ENCODE results near the gene SRA1. TPM values are rescaled to one million over a fixed set of nuclear protein-coding genes. Genes with fewer than 3 reads are reported as not detected.

The SRA1 gene
- total and polyA plus RNA-seq, 2 of the 4 experiments (the other 2 are of a cell fraction), result 52.9 to 54.8 TPM

DNA sequence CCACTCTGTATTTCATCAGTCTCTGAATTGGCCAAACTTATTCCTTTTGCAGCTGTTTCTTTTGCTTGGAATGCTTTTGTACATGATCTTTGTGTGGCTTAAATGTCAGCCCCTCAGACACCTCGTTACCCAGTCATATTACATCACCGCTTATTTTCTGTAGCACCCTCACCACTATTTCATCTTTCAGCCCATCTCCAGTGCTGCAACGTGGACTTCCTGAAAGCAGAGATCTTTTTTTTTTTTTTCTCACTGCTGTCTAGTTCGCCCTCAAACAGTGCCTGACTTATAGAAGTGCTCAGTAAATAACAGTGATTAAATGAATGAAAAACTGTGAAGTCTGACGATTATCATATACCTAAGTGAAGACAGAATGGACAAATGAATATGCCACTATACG is 835 bp downstream of the SRA1 start:
- Histone ChIP-seq H3K18ac (ENCODE audit: low read depth, low read length) (no peak overlapping the region), H2BK120ac (ENCODE audit: low read depth, low read length) (0 out of 2 replicates have a peak overlapping the region, but pooled peaks have one; percentile 9), H4K8ac (ENCODE audit: low read depth in 2 of 2, low read length in 2 of 2) (peak overlapping the region in 1 of 2 experiments; percentile 99; a peak in 1 of 4 replicates), H3K4me2 (ENCODE audit: low read depth, low read length) (peak overlapping the region; percentile 79), H4K20me1 (ENCODE audit: insufficient read depth, low read length) (peaks cover 20% of the 10 kb centered on the region), H3K4me1 (ENCODE audit: control insufficient read depth, insufficient read depth, low read length) (peaks cover 16% of the 10 kb centered on the region), H2AK5ac (ENCODE audit: low read depth, low read length) (peak overlapping the region; percentile 6; the same call in 1 of the 2 replicates), H3K4ac (ENCODE audit: low read depth, low read length) (peak overlapping the region; percentile 38), H4K5ac (ENCODE audit: low read depth, low read length) (no peak overlapping the region; the same call in 1 of the 2 replicates), H3K9me1 (ENCODE audit: insufficient read depth, low read length) (peaks cover 9% of the 10 kb centered on the region), H2BK15ac (ENCODE audit: low read depth, low read length) (no peak overlapping the region), H3K56ac (ENCODE audit: extremely low read depth, insufficient read depth, low read length) (peak overlapping the region; percentile 56; the same call in 1 of the 2 replicates), H2BK20ac (ENCODE audit: low read depth, low read length) (no peak overlapping the region), H3K27me3 (ENCODE audit: control insufficient read depth, insufficient read depth, low read length) (no peaks in the 10 kb centered on the region), H3K14ac (replicated peaks; ENCODE audit: low read depth, low read length) (peak overlapping the region; percentile 29), H3K23ac (ENCODE audit: low read depth, low read length) (peak overlapping the region; percentile 74; the same call in 1 of the 2 replicates), H3K79me1 (ENCODE audit: low read depth in 1 of 2, low read length in 2 of 2) (peaks cover 22 to 55% of the 10 kb centered on the region in 2 experiments), H3K36me3 (ENCODE audit: control insufficient read depth, insufficient read depth, low read length) (peaks cover 18% of the 10 kb centered on the region), H3K9me3 (ENCODE audit: control insufficient read depth, insufficient read depth, low read length) (no peaks in the 10 kb centered on the region), H2BK5ac (ENCODE audit: low read depth, low read length, poor library complexity, severe bottlenecking) (peak overlapping the region; percentile 51), H3K27ac (ENCODE audit: insufficient read depth, low read length) (peak overlapping the region; percentile 96; the same call in 1 of the 2 replicates), H4K91ac (ENCODE audit: insufficient read depth, low read depth, low read length) (0 out of 2 replicates have a peak overlapping the region, but pooled peaks have one; percentile 10), H3K9ac (ENCODE audit: low read depth, low read length) (peak overlapping the region; percentile 97), H3K4me3 (ENCODE audit: insufficient read depth, low read depth, low read length) (peak overlapping the region; percentile 92), H2AK9ac (replicated peaks; ENCODE audit: low read depth, low read length, poor library complexity) (peak overlapping the region; percentile 50), H2AFZ (replicated peaks; ENCODE audit: low read length, poor library complexity) (no peak overlapping the region)
- dilution Hi-C loops (cut with HindIII; ENCODE audit: low sequenced_read_pairs, unreplicated experiment) (no loop called here), intact Hi-C loops (cut with micrococcal nuclease) (no loop called here), in situ Hi-C loops (cut with MboI; ENCODE audit: low sequenced_read_pairs) (no loop called here)
- no CpG with 5 or more reads among the region's 6 CpGs for WGBS, 2 experiments (ENCODE audit: extremely low coverage in 2 of 2, insufficient read length in 1 of 2)
- TF ChIP-seq MAZ (IDR thresholded peaks at IDR 0.05; ENCODE audit: borderline replicate concordance, low read depth, low read length) (no peak), CEBPB (IDR thresholded peaks at IDR 0.05; ENCODE audit: low read depth, low read length) (peak; percentile 44; the same call in 1 of the 2 replicates), MAFK (IDR thresholded peaks at IDR 0.05; ENCODE audit: low read depth, low read length) (no peak), MXI1 (IDR thresholded peaks at IDR 0.05; ENCODE audit: borderline replicate concordance, low read depth, low read length) (no peak)
- TF ChIP-seq, protein P1, sequence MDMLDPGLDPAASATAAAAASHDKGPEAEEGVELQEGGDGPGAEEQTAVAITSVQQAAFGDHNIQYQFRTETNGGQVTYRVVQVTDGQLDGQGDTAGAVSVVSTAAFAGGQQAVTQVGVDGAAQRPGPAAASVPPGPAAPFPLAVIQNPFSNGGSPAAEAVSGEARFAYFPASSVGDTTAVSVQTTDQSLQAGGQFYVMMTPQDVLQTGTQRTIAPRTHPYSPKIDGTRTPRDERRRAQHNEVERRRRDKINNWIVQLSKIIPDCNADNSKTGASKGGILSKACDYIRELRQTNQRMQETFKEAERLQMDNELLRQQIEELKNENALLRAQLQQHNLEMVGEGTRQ (IDR thresholded peaks at IDR 0.05; ENCODE audit: low read depth, low read length), result no peak
- peak; percentile 46 for DNase-seq
- CTCF ChIA-PET, result no interaction called here
- no peak for ATAC-seq (ENCODE audit: low read depth)
- no TSS peak for BruUV-seq (replicated peaks)
- POLR2A ChIA-PET (ENCODE audit: unreplicated experiment), result no interaction called here

Measured in IMR-90 (cell line).